Kidney capillary endothelial cell (primary cell): ENCODE data around the gene NFIA.
"Not testable (repeated sequence)": the region's sequence is repeated elsewhere in the genome, so short reads cannot be mapped to it uniquely, and the experiment has no call there.

Source experiments
- DNase-seq: peaks from one replicate; pipeline ENCODE4 v3.0.0-alpha.2; 2018; ENCODE audit warnings: low spot score

Gene NFIA

GRCh38 chr1:61273167-61273705, 190.9 kb downstream of the NFIA start:
- no peak for DNase-seq

- no peak for DNase-seq
Observed at GRCh38 chr1:61273861-61274260, 191.5 kb downstream of the NFIA start.

- no peak for DNase-seq
Observed at GRCh38 chr1:61274939-61275338, 192.6 kb downstream of the NFIA start.

DNA sequence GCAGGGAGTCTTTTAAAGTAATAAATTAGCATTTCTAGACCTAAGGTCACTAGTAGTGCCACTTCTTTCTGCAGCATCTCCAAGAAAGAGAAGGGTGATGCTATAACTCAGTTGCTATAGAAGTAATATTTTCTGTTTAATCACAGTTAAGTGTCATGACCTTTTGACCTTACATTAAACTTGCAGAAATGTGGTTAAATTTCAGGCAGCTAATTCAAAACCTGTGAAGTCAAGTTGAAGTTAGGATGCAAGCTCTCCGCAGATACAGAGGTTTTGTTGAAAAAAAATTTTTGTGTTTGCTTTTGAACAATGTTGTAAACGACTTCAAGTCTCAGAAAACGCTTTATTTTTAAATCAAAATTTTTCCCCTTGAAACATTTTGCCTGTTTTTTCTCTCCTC, 193.9 kb downstream of the NFIA start:
- DNase-seq, result no peak

GRCh38 chr1:61277121-61277690, 194.8 kb downstream of the NFIA start:
- no peak for DNase-seq

DNA sequence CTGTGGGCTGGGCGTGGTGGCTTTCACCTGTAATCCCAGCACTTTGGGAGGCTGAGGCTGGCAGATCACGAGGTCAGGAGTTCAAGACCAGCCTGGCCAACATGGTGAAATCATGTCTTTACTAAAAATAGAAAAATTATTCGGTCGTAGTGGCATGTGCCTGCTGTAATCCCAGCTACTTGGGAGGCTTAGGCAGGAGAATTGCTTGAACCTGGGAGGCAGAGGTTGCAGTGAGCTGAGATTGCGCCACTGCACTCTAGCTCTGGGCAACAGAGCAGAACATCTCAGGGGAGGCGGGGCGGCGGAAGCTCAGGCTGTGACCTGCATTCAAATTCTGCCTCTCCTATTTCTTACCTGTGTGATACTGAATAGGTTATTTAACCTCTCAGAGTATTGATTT, 196.1 kb downstream of the NFIA start:
- DNase-seq, result not testable (repeated sequence)

DNA sequence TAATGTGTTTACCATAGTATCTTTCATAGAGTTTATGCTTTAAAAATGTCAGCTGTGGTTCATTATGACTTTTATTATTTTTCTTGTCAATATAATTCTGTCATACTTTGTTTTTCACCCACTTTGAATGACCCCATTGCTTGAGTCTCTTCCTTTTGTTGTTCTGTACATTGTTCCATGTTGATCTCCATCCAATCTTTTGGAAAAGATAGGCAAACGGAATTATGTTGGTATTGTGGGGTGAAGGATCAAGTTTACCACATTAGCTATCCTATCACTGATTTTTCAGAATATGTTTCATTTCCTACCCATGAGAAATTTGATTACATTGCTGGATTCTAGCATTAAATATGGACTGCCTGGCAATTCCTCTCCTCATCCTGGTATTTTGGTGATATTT, 196.6 kb downstream of the NFIA start:
- no peak for DNase-seq

- DNase-seq, result no peak
Observed at GRCh38 chr1:61279570-61279969, 197.2 kb downstream of the NFIA start.

DNA sequence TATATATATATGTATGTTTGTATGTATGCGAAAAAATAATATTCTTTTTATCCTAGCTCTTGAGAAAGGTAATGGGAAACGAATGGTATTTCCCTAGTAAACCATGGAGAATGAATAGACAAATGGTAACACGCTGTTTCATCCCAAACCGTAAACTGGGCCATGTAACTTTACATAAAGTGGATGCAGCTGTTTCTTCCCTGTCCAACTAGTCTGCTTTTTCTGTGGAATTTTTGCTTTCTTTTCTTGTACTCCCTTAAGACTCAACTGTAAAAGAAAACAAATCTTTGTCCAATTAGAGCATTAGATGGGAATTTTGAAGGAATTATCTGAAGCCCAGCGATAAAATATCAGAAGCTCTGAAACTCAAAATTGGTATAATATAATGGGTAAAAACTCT, 198.1 kb downstream of the NFIA start:
- DNase-seq, result no peak

DNA sequence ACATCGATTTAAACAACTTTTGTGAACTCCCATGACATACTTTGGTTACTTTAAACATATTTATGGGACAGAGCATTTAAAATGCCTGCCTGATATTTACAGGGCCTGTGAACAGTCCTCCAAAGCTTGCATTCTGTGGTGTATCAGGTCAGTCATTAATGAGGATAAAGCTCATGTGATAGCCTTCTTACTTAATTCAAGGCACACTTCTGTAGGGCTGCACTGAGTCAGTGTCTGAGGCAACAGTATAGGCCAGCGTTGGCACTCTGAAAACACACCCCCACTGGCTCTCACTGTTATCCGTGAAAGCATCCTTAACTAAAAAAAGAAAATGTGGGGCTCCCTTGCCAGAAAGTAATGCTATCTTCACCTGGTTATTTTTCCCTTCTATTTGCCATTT, 200.0 kb downstream of the NFIA start:
- no peak for DNase-seq

DNA sequence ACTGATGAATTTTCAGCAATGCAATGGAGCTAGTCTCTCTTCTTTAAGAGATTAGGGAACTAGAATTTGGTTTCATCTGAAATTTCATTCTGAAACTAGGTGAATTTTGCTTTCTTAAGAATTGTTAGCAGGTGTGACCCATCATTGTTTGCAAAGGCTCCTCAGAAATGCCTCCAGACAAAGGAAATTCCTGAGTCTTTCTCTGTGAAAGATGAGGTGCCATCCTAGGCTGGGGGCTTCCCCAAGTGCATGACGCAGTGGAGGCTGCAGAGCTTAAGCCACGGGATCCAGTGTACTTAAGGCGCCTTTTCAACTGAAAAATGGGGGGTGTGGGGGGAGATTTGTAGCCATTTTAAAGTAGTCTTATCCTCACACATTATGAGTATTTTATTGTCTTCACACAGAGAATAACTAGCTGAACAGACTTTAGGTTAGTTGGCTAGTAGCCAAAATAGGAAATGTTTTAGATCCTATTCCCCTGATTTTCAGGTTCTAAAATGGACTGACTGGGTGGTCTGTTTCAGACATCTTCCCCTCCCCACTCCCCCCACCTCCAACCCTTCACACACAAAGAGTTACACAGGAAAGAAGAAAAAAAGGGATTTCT, 202.0 kb downstream of the NFIA start:
- DNase-seq, result no peak

DNA sequence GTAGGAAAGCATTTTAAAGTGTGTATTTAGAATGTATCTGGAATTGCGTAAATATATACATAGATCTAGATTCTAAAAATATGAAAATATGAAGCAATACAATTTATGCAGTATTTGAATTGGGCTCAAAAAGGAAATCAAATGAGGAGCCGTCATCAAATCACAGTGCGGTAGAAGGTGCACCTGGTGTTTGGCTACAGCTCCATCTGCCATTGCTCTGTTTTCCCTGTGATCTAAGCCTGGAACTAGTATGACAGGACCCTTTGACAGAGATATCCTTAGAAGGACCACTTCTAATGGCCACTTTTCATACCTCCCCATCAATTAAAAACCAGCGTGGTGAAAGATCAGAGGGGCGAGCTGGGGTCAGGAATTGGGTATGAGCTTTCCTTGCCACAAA, 202.6 kb downstream of the NFIA start:
- no peak for DNase-seq

DNA sequence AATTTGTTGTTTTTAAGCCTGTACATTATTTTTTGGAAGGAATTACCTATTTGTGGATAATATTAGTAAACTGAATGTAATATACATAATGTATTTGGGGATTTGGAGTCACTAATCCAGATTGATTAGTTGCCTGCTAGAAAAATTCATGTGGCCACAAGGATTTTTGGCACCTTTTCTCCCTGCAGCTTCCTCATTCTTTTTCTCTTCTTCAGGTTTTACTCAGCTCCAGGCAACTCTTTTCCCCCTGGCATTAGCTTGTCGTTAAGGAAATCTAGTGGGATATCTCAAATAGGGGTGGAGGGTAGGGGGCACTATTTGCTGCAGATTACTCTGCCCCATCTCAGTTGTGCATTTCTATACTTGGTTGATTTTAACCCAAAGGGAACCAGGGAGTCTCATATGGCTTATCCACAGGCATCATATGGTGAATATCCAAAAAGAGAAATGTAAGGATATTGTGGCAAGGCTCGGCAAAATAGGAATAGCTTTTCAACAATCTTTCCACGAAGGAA, 203.1 kb downstream of the NFIA start:
- DNase-seq, result no peak

GRCh38 chr1:61287014-61287413, 204.7 kb downstream of the NFIA start:
- DNase-seq, result no peak

- DNase-seq, result no peak
Observed at GRCh38 chr1:61287734-61288133, 205.4 kb downstream of the NFIA start.

- DNase-seq, result no peak
Observed at GRCh38 chr1:61289232-61290098, 207.1 kb downstream of the NFIA start.

GRCh38 chr1:61290525-61290924, 208.2 kb downstream of the NFIA start:
- no peak for DNase-seq

DNA sequence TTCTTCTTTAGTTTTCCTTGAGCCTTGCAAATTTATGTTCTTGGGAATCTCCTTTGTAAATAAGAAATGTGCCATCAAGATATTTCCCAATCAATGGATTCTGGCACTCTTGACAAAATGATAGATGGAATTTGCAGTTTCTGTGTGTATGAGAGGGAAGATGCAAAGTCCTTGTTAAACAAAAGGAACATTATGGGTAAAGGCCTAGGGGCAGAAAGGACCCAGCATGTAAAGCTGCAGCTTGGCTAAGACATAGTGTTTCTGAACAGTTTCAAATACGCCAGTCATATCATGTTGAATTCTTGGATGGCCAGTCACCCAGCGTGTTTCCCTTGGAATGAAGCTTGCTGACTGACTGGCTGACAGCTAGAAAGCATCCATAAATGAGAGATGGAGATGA, 210.8 kb downstream of the NFIA start:
- DNase-seq, result no peak

- DNase-seq, result no peak
Observed at GRCh38 chr1:61293986-61294504, 211.7 kb downstream of the NFIA start.

- DNase-seq, result no peak
Observed at GRCh38 chr1:61294930-61295329, 212.6 kb downstream of the NFIA start.

DNA sequence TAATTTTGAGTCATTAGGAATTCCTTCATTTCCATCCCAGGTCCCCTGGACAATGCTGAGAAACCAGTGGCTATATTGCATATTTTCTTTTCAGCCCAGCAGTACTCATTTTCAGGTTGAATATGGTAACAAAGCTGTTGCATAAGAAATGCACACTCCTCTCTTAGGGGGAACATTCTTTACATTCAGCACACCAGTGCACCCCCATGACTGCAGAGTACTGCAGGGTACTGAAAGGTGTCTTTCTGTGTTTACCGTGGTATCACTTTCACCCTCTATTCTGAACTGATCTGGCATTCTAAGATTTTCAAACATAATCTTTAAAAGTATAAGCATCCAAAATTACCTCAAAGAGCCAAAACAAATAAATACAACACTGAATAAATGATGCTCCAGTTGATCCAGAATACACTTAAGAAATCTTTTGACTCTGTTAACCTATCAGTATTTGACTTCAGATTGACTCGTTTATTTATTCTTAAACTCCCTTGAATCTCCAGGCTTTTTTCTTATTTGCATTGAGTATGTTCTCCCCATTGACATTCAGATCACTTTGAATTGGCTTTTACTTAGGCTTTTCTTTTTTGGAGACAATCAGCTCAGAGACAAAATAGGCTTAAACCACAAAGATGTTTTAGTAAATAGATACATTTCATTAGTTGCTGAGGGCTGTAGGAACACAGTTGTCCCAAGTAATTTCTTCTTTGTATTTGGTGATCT, 213.6 kb downstream of the NFIA start:
- no peak for DNase-seq

GRCh38 chr1:61297887-61298286, 215.5 kb downstream of the NFIA start:
- DNase-seq, result no peak
